GM08714 (cell line): ENCODE results near the gene TAPT1.

Experiments used
- H3K4me3 ChIP-seq: fragments of 200-500 bp; sonication (Bioruptor generic); 2 replicates; pipeline ENCODE4 v1.5.1; 2014; ENCODE audit warnings: mild to moderate bottlenecking, low read length, inconsistent platforms
- ZNF274 ChIP-seq: IDR thresholded peaks from 2 replicates; pipeline ENCODE4 v1.6.1; 2012; ENCODE audit warnings: mild to moderate bottlenecking, low read depth, low read length

TAPT1 gene

GRCh38 chr4:16111533-16111932, 114.7 kb downstream of the TAPT1 start:
- H3K4me3 ChIP-seq: no peak overlapping the region
- TF ChIP-seq ZNF274: no peak

GRCh38 chr4:16110661-16111290, 115.5 kb downstream of the TAPT1 start:
- H3K4me3 ChIP-seq: no peak overlapping the region
- TF ChIP-seq ZNF274: no peak
